H1 (cell line): ENCODE data around the gene MAP10. TPM values are rescaled to one million over a fixed set of nuclear protein-coding genes. Genes with fewer than 3 reads are reported as not detected.

Experiments used
- CTCF ChIA-PET: fragments of 300-600 bp; sonication (Branson Sonifier 250); formaldehyde crosslinking; loops from one replicate; lab custom pipeline; 2021; ENCODE audit not compliant: partially characterized antibody; lab: Charles Lee
- POLR2A ChIA-PET: fragments of 300-600 bp; sonication (Branson Sonifier 250); formaldehyde crosslinking; loops from one replicate; lab custom pipeline; 2021; ENCODE audit warnings: inconsistent platforms; ENCODE audit not compliant: partially characterized antibody; lab: Charles Lee
- DNase-seq, 2 experiments: peaks; one replicate each; pipeline versions ENCODE4 v3.0.0 to v3.0.0-alpha.2; 2010 to 2022; ENCODE audit warnings: low spot score in 2 of 2, low read depth in 1 of 2, mixed read lengths in 1 of 2
- FAIRE-seq: peaks from 2 replicates; lab custom pipeline; 2011; peaks lifted over from hg19 to GRCh38; lab: Jason Lieb, UNC
- H2AFZ ChIP-seq: 2 replicates; pipeline ENCODE4 v1.8.1; 2012; ENCODE audit warnings: low read length, inconsistent platforms
- H2AK5ac ChIP-seq: 2 replicates; pipeline ENCODE4 v1.6.1; 2013; ENCODE audit warnings: low read depth, low read length
- H2BK120ac ChIP-seq: replicated peaks from 2 replicates; pipeline ENCODE3; 2013; ENCODE audit warnings: low read depth, low read length, inconsistent platforms
- H2BK12ac ChIP-seq: 2 replicates; pipeline ENCODE4 v1.6.1; 2013; ENCODE audit warnings: low read depth, low read length
- H2BK15ac ChIP-seq: 2 replicates; pipeline ENCODE4 v1.6.1; 2013; ENCODE audit warnings: low read length
- H2BK20ac ChIP-seq: 2 replicates; pipeline ENCODE4 v1.6.1; 2013; ENCODE audit warnings: low read length
- H2BK5ac ChIP-seq: 2 replicates; pipeline ENCODE4 v1.6.1; 2013; ENCODE audit warnings: low read depth, low read length
- H3K14ac ChIP-seq: 2 replicates; pipeline ENCODE4 v1.6.1; 2013; ENCODE audit warnings: inconsistent platforms; ENCODE audit not compliant: insufficient read length
- H3K18ac ChIP-seq: 2 replicates; pipeline ENCODE4 v1.6.1; 2013; ENCODE audit warnings: low read length; ENCODE audit errors: extremely low read depth
- H3K23ac ChIP-seq: 2 replicates; pipeline ENCODE4 v1.6.1; 2013; ENCODE audit warnings: inconsistent platforms; ENCODE audit not compliant: insufficient read length
- H3K23me2 ChIP-seq: 2 replicates; pipeline ENCODE4 v1.6.1; 2013; ENCODE audit warnings: low read depth, low read length
- H3K27ac ChIP-seq: 2 replicates; pipeline ENCODE4 v1.6.1; 2011; ENCODE audit warnings: low read depth, low read length, inconsistent platforms
- H3K27me3 ChIP-seq, 4 experiments: replicated peaks in 1 of 4; 1 replicate in 1 of 4; 2 replicates in 3 of 4; pipeline versions ENCODE4 v1.6.1 to v1.8.1; 2011 to 2013; ENCODE audit warnings: low read length in 3 of 4, mild to moderate bottlenecking in 3 of 4, inconsistent platforms in 2 of 4, mixed read lengths in 2 of 4, moderate library complexity in 1 of 4; ENCODE audit not compliant: control insufficient read depth in 3 of 4, insufficient read depth in 3 of 4; ENCODE audit errors: extremely low read depth in 1 of 4
- H3K36me3 ChIP-seq, 4 experiments: 2 replicates each; pipeline versions ENCODE4 v1.6.1 to v1.8.1; 2011 to 2013; ENCODE audit warnings: mild to moderate bottlenecking in 4 of 4, low read length in 3 of 4, moderate library complexity in 2 of 4, control low read depth in 1 of 4, inconsistent platforms in 1 of 4; ENCODE audit not compliant: insufficient read depth in 4 of 4, control insufficient read depth in 2 of 4
- H3K4ac ChIP-seq: replicated peaks from 2 replicates; pipeline ENCODE3; 2013; ENCODE audit warnings: low read length, low read depth, mixed read lengths, inconsistent platforms; ENCODE audit not compliant: insufficient read length
- H3K4me1 ChIP-seq, 4 experiments: replicated peaks in 1 of 4; 1 replicate in 1 of 4; 2 replicates in 3 of 4; pipeline versions ENCODE4 v1.6.1 to v1.8.1; 2011 to 2013; ENCODE audit warnings: low read length in 3 of 4, inconsistent platforms in 2 of 4, mixed read lengths in 1 of 4; ENCODE audit not compliant: insufficient read depth in 4 of 4, control insufficient read depth in 3 of 4
- H3K4me2 ChIP-seq, 2 experiments: 2 replicates each; pipeline versions ENCODE4 v1.6.1 to v1.8.1; 2011 to 2013; ENCODE audit warnings: low read depth in 2 of 2, low read length in 2 of 2, control low read depth in 1 of 2, inconsistent platforms in 1 of 2, mild to moderate bottlenecking in 1 of 2; ENCODE audit not compliant: insufficient read depth in 1 of 2
- H3K4me3 ChIP-seq, 4 experiments: fragments of 200-600, 300-600 bp in 1 of 4; sonication (generic), shearing (Covaris generic), sonication (Bioruptor Twin) in 1 of 4; 2 replicates each; pipeline versions ENCODE4 v1.5.1 to v1.8.1; 2011 to 2016; ENCODE audit warnings: low read length in 4 of 4, low read depth in 3 of 4, control low read depth in 2 of 4, inconsistent platforms in 2 of 4, mild to moderate bottlenecking in 2 of 4, mixed read lengths in 1 of 4, moderate library complexity in 1 of 4; ENCODE audit not compliant: insufficient read depth in 2 of 4; ENCODE audit errors: extremely low read depth in 1 of 4
- H3K56ac ChIP-seq: replicated peaks from 2 replicates; pipeline ENCODE3; 2013; ENCODE audit warnings: low read depth, mild to moderate bottlenecking, mixed read lengths, low read length, inconsistent platforms; ENCODE audit not compliant: insufficient read length
- H3K79me1 ChIP-seq: 2 replicates; pipeline ENCODE4 v1.6.1; 2013; ENCODE audit warnings: low read depth, low read length, control low read depth
- H3K79me2 ChIP-seq, 2 experiments: 2 replicates each; pipeline versions ENCODE4 v1.6.1 to v1.8.1; 2012 to 2013; ENCODE audit warnings: low read length in 2 of 2, mild to moderate bottlenecking in 2 of 2, inconsistent platforms in 1 of 2; ENCODE audit not compliant: insufficient read depth in 2 of 2, control insufficient read depth in 1 of 2
- H3K9ac ChIP-seq, 4 experiments: replicated peaks in 1 of 4; 1 replicate in 1 of 4; 2 replicates in 3 of 4; pipeline versions ENCODE4 v1.6.1 to v1.8.1; 2011 to 2013; ENCODE audit warnings: low read depth in 3 of 4, low read length in 3 of 4, control low read depth in 2 of 4, mild to moderate bottlenecking in 2 of 4, moderate library complexity in 2 of 4, inconsistent platforms in 1 of 4; ENCODE audit errors: extremely low read depth in 1 of 4
- H3K9me3 ChIP-seq, 2 experiments: 2 replicates each; pipeline versions ENCODE4 v1.6.1 to v1.8.1; 2012 to 2013; ENCODE audit warnings: mild to moderate bottlenecking in 2 of 2, moderate library complexity in 2 of 2, control low read depth in 1 of 2, inconsistent platforms in 1 of 2, low read depth in 1 of 2, low read length in 1 of 2, mixed read lengths in 1 of 2; ENCODE audit not compliant: insufficient read depth in 2 of 2
- H4K20me1 ChIP-seq, 2 experiments: replicated peaks in 1 of 2; 2 replicates each; pipeline versions ENCODE3 to v1.8.1; 2011 to 2013; ENCODE audit warnings: inconsistent platforms in 2 of 2, low read length in 2 of 2, mild to moderate bottlenecking in 1 of 2; ENCODE audit not compliant: insufficient read depth in 2 of 2, control insufficient read depth in 1 of 2
- H4K5ac ChIP-seq: 2 replicates; pipeline ENCODE4 v1.6.1; 2013; ENCODE audit warnings: low read length, low read depth, mixed read lengths, inconsistent platforms; ENCODE audit not compliant: insufficient read length
- H4K8ac ChIP-seq: 2 replicates; pipeline ENCODE4 v1.8.0; 2013; ENCODE audit warnings: mild to moderate bottlenecking, moderate library complexity, low read length, inconsistent platforms; ENCODE audit not compliant: insufficient read depth; ENCODE audit errors: extremely low read depth
- H4K91ac ChIP-seq: replicated peaks from 2 replicates; pipeline ENCODE3; 2013; ENCODE audit warnings: low read length, mixed read lengths, inconsistent platforms; ENCODE audit not compliant: insufficient read length
- ASH2L ChIP-seq: fragments of 200-600, 300-600 bp; sonication (generic); IDR thresholded peaks from one replicate; pipeline ENCODE4 v1.7.1; 2017; ENCODE audit warnings: low read length
- KDM1A ChIP-seq: fragments of 200-600, 300-600 bp; sonication (generic); IDR thresholded peaks from 2 replicates; pipeline ENCODE4 v1.7.1; 2016; ENCODE audit warnings: mild to moderate bottlenecking, low read length, borderline replicate concordance
- WGBS, 2 experiments: shearing (Covaris generic) in 1 of 2; methylation state at CpG; one replicate each; pipeline versions ENCODE4 v1.1.6 to v1.1.7; 2013 to 2015; ENCODE audit warnings: low lambda C conversion rate in 2 of 2, mixed read lengths in 2 of 2, inconsistent platforms in 1 of 2, low coverage in 1 of 2, missing lambda C conversion rate in 1 of 2; ENCODE audit not compliant: insufficient replicate concordance in 2 of 2, insufficient coverage in 1 of 2, insufficient read length in 1 of 2; ENCODE audit errors: extremely low coverage in 1 of 2, missing lambda C conversion rate in 1 of 2; 5-methylcytosine and 5-hydroxymethylcytosine counted together
- polyA plus RNA-seq, 7 experiments: library from polyadenylated mRNA; depleted of rRNA in 3 of 7; stranded (reverse) in 5 of 7; unstranded in 2 of 7; fragments of >200 nt in 5 of 7; fragments of 200-250 nt in 2 of 7; gene quantifications; 1 replicate in 5 of 7; 2 replicates in 1 of 7; 4 replicates in 1 of 7; pipeline versions ENCODE4 v1.2.1 to v1.2.3, GENCODE V29; 2011 to 2013; ENCODE audit warnings: missing spikeins in 2 of 7, mixed read lengths in 2 of 7
- total RNA-seq: library from RNA; stranded (reverse); fragmentation: NEBNext Ultra II Directional; extraction: Animal tissue kit (Norgen Biotek cat#: 25700); gene quantifications from 2 replicates; pipeline ENCODE4 v1.2.1, GENCODE V29; 2021

Gene MAP10
- total and polyA plus RNA-seq, 2 of the 8 experiments (the other 6 are each of a cell fraction or from before 2014, with no cell fraction given), result 1.5 to 3.5 TPM

- no peak overlapping the region for H3K14ac ChIP-seq
- no peak overlapping the region for H3K4ac ChIP-seq
- 85% methylated on average over 2 of the region's 2 CpGs; no CpG with 5 or more reads in 1 of the 2 experiments for WGBS, 2 experiments
- H3K36me3 ChIP-seq, result no peaks in the 10 kb centered on the region
- POLR2A ChIA-PET, result no interaction called here
- H3K9ac ChIP-seq, result no peak overlapping the region
- H3K56ac ChIP-seq, result no peak overlapping the region
- no peaks in the 10 kb centered on the region for H3K4me1 ChIP-seq
- H3K9me3 ChIP-seq, result no peaks in the 10 kb centered on the region
- no peak overlapping the region for H2BK12ac ChIP-seq
- H3K4me3 ChIP-seq, result no peak overlapping the region
- no peaks in the 10 kb centered on the region for H3K79me1 ChIP-seq
- H2BK20ac ChIP-seq, result no peak overlapping the region
- H4K8ac ChIP-seq, result no peak overlapping the region
- no peak overlapping the region for H2AFZ ChIP-seq
- no peak overlapping the region for H3K27ac ChIP-seq
- no peaks in the 10 kb centered on the region for H3K27me3 ChIP-seq
- H3K4me2 ChIP-seq, result no peak overlapping the region
- H3K23me2 ChIP-seq, result no peaks in the 10 kb centered on the region
- no peak overlapping the region for H3K23ac ChIP-seq
- H3K79me2 ChIP-seq, result no peaks in the 10 kb centered on the region
- H2BK15ac ChIP-seq, result no peak overlapping the region
- H4K5ac ChIP-seq, result no peak overlapping the region
- no peak for FAIRE-seq
- DNase-seq, result no peak
- H2BK5ac ChIP-seq, result no peak overlapping the region
- no peak overlapping the region for H3K18ac ChIP-seq
- H4K91ac ChIP-seq, result no peak overlapping the region
- CTCF ChIA-PET, result no interaction called here
- H4K20me1 ChIP-seq, result no peaks in the 10 kb centered on the region
- H2AK5ac ChIP-seq, result no peak overlapping the region
- no peak overlapping the region for H2BK120ac ChIP-seq
- TF ChIP-seq ASH2L (no peak), KDM1A (no peak)
Measured at GRCh38 chr1:232822530-232822929, 17.3 kb downstream of the MAP10 start.
